LHCN-M2 (cell line): ENCODE results near the gene CIAO2A. TPM values are rescaled to one million over a fixed set of nuclear protein-coding genes. Genes with fewer than 3 reads are reported as not detected.
"Not testable (repeated sequence)": the region's sequence is repeated elsewhere in the genome, so short reads cannot be mapped to it uniquely, and the experiment has no call there.

Experiments used
- DNase-seq: peaks from one replicate; pipeline ENCODE4 v3.0.0-alpha.2; 2012; ENCODE audit warnings: low read depth
- polyA plus RNA-seq: library from polyadenylated mRNA; unstranded; fragments of >200 nt; gene quantifications from one replicate; pipeline ENCODE4 v1.2.1, GENCODE V29; 2012; ENCODE audit warnings: missing spikeins
- total RNA-seq: library from RNA; depleted of rRNA; stranded (reverse); fragments of >200 nt; gene quantifications from 2 replicates; pipeline ENCODE4 v1.2.3, GENCODE V29; 2014; rRNA removed

CIAO2A gene
- total RNA-seq, result 90.8 and 105 TPM in 2 replicates
- polyA plus RNA-seq, result 35.1 TPM

DNA sequence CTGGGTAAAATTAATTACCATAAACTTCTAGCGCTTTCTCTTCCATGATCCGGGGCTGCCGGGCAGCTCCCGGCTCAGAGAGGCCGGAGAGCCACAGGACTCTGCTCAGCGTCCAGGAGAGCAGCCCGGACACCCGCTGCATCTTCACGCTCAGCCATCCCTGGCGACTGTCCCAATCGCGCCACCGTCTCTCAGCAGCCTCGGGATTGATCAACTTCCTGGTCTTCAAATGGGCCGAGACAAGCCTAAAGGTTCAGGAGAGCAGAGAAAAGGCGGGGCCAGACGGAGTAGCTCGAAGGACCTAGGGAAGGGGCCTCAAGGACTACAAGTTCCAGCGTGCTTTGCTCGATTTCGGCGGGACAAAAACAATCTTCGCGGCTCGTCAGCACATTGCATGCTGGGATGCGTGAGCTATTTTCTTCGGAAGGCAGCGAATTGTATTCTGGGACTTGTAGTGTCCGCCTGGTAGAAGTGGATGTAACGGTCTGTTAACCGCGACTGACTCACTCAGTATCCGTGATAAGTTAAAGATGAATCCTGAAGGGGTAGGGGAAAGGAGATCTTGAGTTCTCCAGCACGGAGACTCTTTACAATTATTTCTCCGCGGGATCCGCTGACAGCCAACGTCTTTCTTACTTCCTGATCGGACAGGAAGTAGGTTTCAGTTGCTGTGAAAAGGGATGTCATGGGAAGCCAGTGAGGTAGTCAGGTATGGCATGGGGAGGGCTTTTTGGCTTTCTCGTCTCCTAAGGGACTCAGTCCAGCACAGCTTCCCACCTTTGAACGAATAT lies at the start of gene CIAO2A:
Gene CIAO2A, minus strand, starts transcription at position 212 of the 791 bp plus-strand sequence. Its CDS starts 70 bp downstream, at position 142.
- DNase-seq, result peak; percentile 99

DNA sequence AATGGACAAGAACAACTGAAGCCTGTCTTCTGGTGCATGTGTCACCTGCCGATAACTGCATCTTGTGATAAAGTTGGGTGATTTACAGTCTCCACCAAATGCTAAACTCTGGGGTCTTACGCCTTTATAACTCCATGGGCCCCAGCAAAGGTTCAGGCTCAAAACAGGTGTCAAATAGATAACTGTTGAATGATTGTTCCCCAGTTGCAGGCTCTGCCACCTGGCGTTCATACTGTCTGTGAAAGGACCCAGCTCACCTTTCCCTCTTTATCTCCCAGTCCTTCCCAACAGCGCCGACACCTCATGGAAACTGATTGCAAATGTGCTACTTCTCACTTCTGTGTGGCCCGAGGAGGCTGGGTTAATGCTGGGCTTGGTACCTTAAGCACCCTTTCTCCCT lies 49.6 kb upstream of the CIAO2A start:
- DNase-seq, result no peak

- no peak for DNase-seq
These were observed 48.3 kb upstream of the CIAO2A start for GRCh38 chr15:64141798-64142512.

- DNase-seq, result no peak
These were observed 44.8 kb upstream of the CIAO2A start for GRCh38 chr15:64138331-64138941.

DNA sequence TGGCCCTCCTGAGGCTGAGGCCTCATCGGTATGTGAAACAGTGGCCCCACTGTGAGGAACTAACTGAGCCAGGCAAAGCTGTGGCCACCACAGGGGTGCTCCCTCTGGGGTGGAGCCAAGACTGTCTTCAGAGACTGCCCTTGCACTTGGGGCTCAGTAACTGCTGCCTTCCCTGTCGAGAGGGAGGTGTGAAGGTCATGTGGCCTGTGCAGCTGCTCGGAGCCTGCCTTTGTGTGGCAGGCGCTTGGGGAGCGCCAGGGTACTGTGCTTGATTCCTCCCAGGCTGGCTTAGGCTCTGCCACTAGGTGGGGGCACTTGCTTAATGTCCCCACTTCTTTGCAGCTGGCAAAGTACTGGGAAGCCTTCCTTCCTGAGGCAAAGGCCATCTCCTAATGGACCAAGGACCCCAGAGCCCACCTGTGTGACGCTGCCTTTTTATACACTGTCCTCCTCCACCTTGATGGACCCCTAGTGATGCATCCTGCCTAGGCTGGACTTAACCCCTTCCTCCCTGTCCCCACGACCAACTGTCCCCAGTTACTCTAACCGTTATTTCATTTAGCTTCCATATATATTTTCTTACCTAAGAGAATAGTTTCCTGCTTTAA lies 43.7 kb upstream of the CIAO2A start:
- peak; percentile 30 for DNase-seq

DNA sequence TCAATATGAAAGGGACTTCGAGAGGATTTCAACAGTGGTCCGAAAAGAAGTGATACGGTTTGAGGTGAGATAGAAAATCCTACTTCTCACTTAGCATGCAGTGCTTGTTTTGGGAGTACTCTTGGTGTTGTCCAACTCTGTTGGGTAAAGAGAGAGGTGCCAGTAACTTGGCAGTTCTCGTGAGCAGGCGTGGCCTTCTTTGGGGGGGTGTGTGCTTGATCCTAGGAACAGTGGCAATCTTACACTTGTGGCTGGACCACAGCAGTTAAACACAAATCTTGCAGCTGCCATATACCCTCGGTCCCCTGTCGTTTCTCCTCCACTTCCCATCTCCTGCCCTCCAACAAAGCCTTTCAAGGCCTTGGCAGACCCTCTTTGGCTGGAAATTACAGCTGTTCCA lies 42.7 kb upstream of the CIAO2A start:
- DNase-seq, result no peak

DNA sequence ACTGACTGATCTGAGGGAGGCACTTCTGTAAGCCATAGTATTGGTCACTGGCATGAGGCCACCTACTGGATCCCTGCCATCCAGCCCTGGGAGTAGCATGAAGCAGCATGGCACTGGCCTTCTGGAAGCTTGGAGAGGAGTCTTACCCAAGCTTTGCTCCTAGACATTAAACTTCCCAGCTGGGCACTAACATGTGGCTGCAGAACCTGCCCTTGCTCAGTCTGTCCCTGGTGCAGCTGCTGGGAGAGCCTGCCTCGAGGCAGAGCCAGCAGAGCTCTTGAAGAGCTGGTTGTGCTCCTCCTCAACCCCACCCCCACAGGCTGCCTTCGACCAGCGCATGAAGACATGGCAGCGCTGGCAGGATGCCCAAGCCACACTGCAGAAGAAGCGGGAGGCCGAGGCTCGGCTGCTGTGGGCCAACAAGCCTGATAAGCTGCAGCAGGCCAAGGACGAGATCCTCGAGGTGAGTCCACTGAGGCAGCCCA lies 40.7 kb upstream of the CIAO2A start:
- DNase-seq, result no peak

DNA sequence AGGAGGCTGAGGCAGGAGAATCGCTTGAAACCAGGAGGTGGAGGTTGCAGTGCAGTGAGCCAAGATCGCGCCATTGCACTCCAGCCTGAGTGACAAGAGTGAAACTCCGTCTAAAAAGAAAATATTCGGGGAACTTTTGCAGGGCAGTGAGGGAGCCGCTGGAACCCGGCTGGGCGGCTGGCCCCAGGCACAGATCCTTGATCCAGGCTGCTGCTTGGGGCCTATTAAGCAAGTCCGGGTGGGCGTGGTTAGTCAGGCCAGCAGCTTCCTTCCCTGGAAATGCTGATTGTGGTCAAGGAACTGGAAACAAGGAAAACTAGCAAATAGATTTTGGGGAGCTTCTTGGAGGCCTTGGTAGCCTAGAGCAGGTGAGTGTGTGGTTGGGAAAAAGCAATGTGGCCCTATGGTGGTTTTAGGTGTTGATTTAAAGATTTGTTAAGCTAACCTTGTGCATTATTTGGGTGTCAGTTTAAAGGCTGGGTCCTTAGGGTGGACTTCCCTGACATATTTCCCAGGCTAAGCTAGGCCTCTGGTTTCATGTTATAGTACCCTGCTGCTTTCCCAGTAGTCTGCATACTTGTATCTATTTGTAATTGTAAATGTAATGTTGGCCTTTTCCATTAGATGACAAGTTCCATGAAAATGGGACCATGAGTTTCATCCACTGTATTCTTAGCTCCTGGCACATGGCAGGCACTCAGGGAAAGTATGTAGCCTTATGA lies 40.1 kb upstream of the CIAO2A start:
- no peak for DNase-seq

DNA sequence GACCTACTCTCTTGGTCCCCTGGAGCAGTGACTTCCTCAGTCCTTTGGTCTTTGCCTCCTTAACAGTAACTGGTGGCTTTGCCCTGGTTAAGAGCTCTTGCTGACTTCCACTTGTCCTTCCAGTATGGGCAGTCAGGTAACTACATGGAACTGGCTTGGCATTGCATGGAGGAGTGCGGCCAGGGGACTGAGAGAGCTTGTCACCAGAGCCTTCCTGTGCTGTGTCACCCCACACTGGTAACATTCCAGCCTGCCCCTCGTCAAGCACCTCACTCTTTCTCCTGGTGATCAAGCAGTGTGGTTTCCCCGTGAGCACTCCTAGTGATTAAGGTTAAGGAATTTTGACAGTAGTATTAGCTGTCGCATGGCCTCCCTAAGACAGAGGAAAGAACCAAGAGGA lies 38.6 kb upstream of the CIAO2A start:
- DNase-seq, result no peak

DNA sequence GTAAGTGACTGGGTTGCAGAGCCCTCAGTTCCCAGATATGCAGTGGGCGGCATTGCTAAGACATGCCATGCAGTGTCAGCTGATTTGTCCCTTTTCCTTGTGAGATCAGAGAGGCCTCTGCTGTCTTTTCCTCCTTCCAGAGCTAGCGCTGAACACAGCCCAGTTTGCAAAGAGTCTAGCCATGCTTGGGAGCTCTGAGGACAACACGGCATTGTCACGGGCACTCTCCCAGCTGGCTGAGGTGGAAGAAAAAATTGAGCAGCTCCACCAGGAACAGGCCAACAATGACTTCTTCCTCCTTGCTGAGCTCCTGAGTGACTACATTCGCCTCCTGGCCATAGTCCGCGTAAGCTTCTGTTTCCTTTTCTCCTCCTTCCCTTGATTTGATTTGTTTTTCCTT lies 37.9 kb upstream of the CIAO2A start:
- no peak for DNase-seq

DNA sequence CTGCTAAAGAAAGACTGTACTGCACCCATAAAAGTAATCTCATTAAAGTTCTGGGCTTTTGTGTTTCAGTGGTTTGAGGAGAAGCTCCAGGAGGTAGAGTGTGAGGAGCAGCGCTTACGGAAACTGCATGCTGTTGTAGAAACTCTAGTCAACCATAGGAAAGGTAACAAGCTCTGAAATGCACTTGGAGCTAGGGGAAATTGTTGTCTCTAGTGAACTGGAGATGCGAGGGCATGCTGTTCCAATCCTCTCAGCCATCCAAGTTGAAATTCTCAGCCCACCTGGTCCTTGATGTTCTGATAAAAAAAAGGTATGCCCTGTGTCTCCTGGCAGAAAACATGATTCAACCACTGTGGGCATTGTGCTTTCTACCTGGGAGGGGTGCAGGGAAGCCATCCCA lies 36.5 kb upstream of the CIAO2A start:
- DNase-seq, result no peak

DNA sequence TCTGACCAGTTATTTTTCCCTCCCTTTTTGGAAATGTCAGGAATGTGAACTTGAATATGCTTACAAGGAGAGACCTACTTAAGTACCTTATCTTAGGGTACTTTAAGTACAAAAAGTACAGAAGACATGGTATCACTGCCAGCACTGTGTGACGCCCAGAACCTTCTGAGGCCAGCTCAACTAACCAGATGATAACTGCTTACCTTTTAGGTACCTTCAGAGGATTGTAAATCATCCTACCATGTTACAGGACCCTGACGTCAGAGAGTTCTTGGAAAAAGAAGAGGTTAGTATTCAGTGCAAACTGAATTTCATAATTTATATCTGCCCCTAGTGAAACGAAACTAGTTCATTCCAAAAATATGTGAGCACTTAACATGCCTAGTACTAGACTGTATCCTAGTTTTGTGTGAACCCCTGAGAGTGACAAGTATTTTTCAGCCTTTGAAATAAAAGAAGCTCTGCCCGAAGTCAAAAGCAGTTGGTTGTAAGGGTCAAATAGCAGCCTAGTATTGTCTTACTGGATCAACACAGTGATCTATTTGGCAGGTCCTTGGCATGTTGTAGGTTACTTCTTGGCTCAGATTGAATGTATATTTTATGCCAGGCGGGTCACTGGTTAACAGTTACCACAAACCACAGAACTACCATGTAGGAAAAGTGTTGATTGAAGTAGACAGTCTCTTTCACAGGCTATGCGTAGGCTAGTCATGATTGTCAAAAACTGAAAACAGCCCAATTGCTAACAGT lies 34.1 kb upstream of the CIAO2A start:
- DNase-seq, result no peak

DNA sequence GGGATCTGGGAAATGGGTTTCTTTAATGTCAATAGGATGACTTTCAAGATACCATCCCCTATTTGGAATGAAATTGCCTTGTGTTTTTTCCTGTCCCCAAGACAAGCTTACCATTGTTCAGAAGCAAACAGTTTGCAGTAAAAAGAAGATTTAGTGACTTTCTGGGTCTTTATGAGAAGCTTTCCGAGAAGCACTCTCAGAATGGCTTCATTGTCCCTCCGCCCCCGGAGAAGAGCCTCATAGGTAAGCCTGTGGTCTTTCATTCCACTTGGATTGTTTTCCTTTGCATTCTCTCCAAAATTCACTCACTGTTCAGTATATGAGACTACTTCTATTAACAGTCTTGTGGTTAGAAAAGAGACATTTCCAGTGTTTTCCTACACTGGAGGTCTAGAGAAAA lies 32.3 kb upstream of the CIAO2A start:
- DNase-seq, result no peak

DNA sequence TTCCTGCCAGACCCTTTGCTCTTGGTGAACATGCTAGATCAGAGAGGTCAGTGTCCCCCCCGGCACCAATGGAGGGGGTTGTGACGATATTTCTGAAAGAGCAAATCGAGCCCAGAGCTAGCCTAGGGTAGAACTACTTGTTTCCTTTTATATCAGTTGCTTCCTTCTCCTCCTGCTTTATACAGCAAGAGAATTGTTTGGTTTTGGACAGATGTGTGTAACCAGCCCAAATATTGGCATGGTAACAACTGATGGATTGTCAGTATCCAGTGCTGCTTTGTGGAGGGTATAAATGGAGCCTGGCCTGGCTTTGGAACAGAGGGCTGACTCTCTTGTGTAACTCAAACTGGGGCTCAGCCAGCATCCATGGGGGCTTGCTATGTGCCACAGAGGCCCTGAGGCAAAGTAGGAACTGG lies 29.3 kb upstream of the CIAO2A start:
- DNase-seq, result no peak

GRCh38 chr15:64122444-64122843 lies 28.8 kb upstream of the CIAO2A start:
- DNase-seq, result no peak

DNA sequence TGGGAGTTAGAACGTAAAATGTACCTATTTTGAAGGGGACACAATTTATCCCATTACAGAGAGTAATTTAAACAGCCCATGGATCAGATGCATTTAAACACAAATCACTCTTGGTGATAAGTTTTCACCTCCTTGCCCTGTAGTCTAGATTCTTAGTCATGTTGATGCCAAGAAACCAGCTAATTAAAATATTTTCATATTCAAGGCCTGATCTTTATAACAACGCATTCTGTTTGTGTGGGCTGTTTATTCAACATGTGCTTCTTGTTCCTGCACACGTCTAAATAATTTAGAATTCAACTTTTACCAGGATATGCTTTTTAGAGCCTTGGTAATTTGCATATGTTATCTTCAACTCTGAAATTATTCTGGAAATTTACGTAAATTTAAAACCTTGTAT lies 28.0 kb upstream of the CIAO2A start:
- DNase-seq, result no peak

DNA sequence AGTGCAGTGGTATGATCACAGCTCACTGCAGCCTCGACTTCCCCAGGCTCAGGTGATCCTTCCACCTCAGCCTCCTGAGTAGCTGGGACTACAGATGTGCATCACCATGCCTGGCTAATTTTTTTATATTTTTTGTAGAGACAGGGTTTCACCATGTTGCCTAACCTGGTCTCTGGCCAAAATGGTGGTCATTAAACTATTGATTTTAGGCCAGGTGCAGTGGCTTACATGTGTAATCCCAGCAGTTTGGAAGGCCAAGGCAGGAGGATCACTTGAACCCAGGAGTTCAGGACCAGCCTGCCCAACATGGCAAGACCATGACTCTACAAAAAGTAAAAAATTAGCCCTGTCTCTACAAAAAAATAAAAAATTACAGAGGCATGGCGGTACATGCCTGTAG lies 26.7 kb upstream of the CIAO2A start:
- not testable (repeated sequence) for DNase-seq

GRCh38 chr15:64117759-64118487 lies 24.3 kb upstream of the CIAO2A start:
- no peak for DNase-seq

DNA sequence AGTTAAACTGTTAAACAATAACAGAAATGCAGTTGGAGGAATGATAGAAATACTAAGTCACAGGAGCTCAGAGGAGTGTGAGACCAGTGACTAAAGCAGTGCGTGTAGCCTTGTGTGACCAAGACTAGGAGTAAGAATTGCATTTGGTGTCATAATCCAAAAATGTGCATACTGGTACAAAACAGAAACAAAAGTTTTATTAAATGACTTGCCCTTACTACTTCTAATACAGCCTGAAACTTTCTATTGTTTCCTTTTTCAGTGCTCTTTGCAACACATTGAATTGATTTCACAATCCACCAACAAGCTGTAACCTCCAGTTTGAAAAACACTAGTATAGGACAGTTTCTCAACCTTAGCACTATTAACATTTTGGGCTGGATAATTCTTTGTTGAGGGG lies 19.3 kb upstream of the CIAO2A start:
- DNase-seq, result no peak
